Loucy (cell line): ENCODE results near the gene CXCL5.

Experiments
- EZH2phosphoT487 ChIP-seq: fragments of 200-600 bp; IDR thresholded peaks from 2 replicates; pipeline ENCODE4 v1.6.1; 2018; ENCODE audit warnings: antibody characterized with exemption, mild to moderate bottlenecking, moderate library complexity, borderline replicate concordance
- TF ChIP-seq, protein P1 (sequence below): fragments of 200-600 bp; sonication (generic); conservative IDR thresholded peaks from 2 replicates; pipeline ENCODE4 v1.5.1; 2014; ENCODE audit warnings: mild to moderate bottlenecking, antibody characterized with exemption, low read length

DNA sequence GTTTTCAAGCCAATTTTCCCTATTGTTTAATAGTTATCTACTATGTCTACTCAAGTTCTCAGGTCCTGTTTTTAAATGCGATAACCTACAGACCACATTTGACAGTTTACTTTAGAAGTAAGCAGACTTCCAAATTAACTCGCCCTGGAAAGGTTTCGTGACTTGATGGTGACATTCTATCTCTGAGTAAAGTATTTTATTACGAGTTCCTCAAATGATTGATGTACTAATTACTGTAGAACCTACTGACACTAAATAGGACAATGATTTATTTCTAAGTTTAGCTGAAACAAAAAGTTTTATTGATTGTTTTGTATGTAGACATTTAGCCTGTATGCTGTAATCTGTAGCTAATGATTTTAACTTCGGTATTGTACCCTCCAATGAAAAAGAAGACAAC lies 8.5 kb downstream of the CXCL5 start:
- TF ChIP-seq, protein P1, sequence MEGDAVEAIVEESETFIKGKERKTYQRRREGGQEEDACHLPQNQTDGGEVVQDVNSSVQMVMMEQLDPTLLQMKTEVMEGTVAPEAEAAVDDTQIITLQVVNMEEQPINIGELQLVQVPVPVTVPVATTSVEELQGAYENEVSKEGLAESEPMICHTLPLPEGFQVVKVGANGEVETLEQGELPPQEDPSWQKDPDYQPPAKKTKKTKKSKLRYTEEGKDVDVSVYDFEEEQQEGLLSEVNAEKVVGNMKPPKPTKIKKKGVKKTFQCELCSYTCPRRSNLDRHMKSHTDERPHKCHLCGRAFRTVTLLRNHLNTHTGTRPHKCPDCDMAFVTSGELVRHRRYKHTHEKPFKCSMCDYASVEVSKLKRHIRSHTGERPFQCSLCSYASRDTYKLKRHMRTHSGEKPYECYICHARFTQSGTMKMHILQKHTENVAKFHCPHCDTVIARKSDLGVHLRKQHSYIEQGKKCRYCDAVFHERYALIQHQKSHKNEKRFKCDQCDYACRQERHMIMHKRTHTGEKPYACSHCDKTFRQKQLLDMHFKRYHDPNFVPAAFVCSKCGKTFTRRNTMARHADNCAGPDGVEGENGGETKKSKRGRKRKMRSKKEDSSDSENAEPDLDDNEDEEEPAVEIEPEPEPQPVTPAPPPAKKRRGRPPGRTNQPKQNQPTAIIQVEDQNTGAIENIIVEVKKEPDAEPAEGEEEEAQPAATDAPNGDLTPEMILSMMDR = no peak
- TF ChIP-seq EZH2phosphoT487 = no peak
